ENCODE data around the gene TRIM34. TPM values are rescaled to one million over a fixed set of nuclear protein-coding genes. Genes with fewer than 3 reads are reported as not detected.

TRIM34 gene
- total RNA-seq, 4 donors from 2014 or later = 2.9 to 7.4 (median 6.2) TPM

GRCh38 chr11:5658318-5658717, 33.5 kb downstream of the TRIM34 start:
- 96% methylated on average over 5 of the region's 5 CpGs for WGBS, 2 donors
- Histone ChIP-seq H3K4me3 (no peak overlapping the region), H3K27ac (no peak overlapping the region), H3K27me3 (no peaks in the 10 kb centered on the region), H3K36me3 (peaks cover 0 to 17% (median 0%) of the 10 kb centered on the region in 3 donors), H3K4me1 (no peaks in the 10 kb centered on the region), H3K9me3 (no peaks in the 10 kb centered on the region)
- intact Hi-C loops (cut with DNase I) = no loop called here
- TF ChIP-seq CTCF (IDR thresholded peaks at IDR 0.05) (no peak), POLR2A (IDR thresholded peaks at IDR 0.05) (no peak)
- no peak for DNase-seq

GRCh38 chr11:5663511-5663910, 38.7 kb downstream of the TRIM34 start:
- no peak for DNase-seq
- intact Hi-C loops (cut with DNase I) = no loop called here
- WGBS, 2 donors = 84 to 89% methylated on average over 2 of the region's 2 CpGs
- Histone ChIP-seq H3K27ac (no peak overlapping the region), H3K4me3 (no peak overlapping the region), H3K27me3 (no peaks in the 10 kb centered on the region), H3K36me3 (peaks cover 5 to 68% (median 6%) of the 10 kb centered on the region in 3 donors), H3K4me1 (no peaks in the 10 kb centered on the region), H3K9me3 (no peaks in the 10 kb centered on the region)
- TF ChIP-seq CTCF (IDR thresholded peaks at IDR 0.05) = no peak
- TF ChIP-seq POLR2A (IDR thresholded peaks at IDR 0.05) = no peak

- WGBS, 2 donors = 90 to 93% methylated on average over 4 of the region's 4 CpGs
- Histone ChIP-seq H3K4me3 (no peak overlapping the region), H3K27ac (no peak overlapping the region), H3K9me3 (no peaks in the 10 kb centered on the region), H3K36me3 (peaks cover 5 to 84% (median 6%) of the 10 kb centered on the region in 3 donors), H3K27me3 (no peaks in the 10 kb centered on the region), H3K4me1 (no peaks in the 10 kb centered on the region)
- intact Hi-C loops (cut with DNase I) = no loop called here
- DNase-seq = no peak
- no peak for TF ChIP-seq POLR2A (IDR thresholded peaks at IDR 0.05)
- TF ChIP-seq CTCF (IDR thresholded peaks at IDR 0.05) = no peak
Observed at GRCh38 chr11:5665051-5665570, 40.3 kb downstream of the TRIM34 start.

- H3K36me3 ChIP-seq = peaks cover 5 to 92% (median 10%) of the 10 kb centered on the region in 3 donors
- 82 to 84% methylated on average over 2 to 5 of the region's 5 CpGs for WGBS, 2 donors
Observed at GRCh38 chr11:5665746-5666401, 41.1 kb downstream of the TRIM34 start.

More at GRCh38 chr11:5665746-5666401, 41.1 kb downstream of the TRIM34 start:
- H3K9me3 ChIP-seq = no peaks in the 10 kb centered on the region
- no peak overlapping the region for H3K4me3 ChIP-seq
- no peak overlapping the region for H3K27ac ChIP-seq
- intact Hi-C loops (cut with DNase I) = no loop called here
- no peaks in the 10 kb centered on the region for H3K27me3 ChIP-seq
- TF ChIP-seq CTCF (IDR thresholded peaks at IDR 0.05) (no peak), POLR2A (IDR thresholded peaks at IDR 0.05) (no peak)
- no peak for DNase-seq
- H3K4me1 ChIP-seq = no peaks in the 10 kb centered on the region

Data from esophagus squamous epithelium (tissue), 5 donors.